ENCODE measurements around the gene TFRC. TPM values are rescaled to one million over a fixed set of nuclear protein-coding genes. Genes with fewer than 3 reads are reported as not detected.
"Not testable (repeated sequence)": the region's sequence is repeated elsewhere in the genome, so short reads cannot be mapped to it uniquely, and the experiment has no call there.

TFRC gene
- total RNA-seq, 1 donor, result 141 TPM

DNA sequence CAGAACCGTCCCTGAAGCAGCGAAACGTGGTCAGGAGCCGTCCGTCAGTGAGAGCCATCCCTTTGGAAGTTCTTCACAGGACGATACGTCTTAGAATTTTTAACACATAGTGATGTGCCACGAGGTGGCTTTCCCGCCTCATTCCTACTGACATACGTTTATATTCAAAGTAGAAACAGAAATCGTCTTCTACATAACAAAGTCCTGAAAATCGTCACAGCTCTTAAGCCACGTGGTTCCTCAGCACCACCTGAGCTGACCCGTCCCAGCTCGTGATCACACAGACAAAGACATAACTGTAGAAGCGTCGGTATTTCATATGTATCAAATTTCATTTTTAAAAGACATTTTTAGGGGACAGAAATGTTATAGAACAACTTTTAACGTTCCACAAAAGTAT, 73.5 kb downstream of the TFRC start:
- DNase-seq (ENCODE audit: low read depth in 2 of 3, low spot score in 2 of 3), result no peak

DNA sequence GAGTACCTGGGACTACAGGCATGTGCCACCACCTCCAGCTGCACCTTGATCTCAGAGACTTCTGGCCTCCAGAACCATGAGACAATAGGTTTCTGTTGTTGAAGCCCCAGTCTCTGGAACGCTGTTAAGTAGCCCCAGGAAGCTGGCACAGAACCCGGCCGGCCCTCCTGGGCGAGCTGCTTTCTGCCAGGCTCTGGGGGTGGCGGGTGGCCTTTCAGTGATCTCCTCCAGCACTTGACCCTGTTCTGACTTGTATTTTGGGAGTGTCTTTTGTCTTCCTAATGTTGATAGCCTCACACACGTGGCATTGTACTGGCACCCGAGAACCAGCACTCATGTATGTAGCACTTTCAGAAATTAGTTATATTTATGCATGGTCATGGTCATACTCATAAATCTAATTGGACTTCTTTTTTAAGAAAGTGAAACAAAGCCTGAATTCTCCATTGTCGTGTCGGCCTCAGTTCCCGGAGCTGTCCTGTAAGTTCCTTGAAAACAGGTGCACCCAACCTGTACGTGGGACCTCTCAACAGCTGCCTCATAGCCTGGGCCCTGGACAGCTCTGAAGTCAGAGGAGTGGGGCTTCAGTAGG, 74.0 kb downstream of the TFRC start:
- DNase-seq (ENCODE audit: low read depth in 2 of 3, low spot score in 2 of 3), result peak in 1 of 3 donors; percentile 49

DNA sequence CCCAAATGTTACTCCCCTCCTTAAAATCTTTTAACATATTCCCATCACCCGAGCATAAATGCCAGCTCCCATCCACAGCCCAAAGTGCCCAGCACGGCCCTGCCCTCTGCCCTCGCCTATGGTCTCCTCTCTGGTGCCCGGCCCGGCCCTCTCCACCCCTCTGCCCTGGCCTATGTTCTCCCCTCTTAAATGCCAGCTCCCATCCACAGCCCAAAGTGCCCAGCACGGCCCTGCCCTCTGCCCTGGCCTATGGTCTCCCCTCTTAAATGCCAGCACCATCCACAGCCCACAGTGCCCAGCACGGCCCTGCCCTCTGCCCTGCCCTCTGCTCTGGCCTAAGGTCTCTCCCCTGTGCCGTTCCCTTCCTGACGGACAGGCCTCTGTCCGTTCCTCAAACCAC, 76.6 kb downstream of the TFRC start:
- not testable (repeated sequence) for DNase-seq (ENCODE audit: low read depth in 2 of 3, low spot score in 2 of 3)

DNA sequence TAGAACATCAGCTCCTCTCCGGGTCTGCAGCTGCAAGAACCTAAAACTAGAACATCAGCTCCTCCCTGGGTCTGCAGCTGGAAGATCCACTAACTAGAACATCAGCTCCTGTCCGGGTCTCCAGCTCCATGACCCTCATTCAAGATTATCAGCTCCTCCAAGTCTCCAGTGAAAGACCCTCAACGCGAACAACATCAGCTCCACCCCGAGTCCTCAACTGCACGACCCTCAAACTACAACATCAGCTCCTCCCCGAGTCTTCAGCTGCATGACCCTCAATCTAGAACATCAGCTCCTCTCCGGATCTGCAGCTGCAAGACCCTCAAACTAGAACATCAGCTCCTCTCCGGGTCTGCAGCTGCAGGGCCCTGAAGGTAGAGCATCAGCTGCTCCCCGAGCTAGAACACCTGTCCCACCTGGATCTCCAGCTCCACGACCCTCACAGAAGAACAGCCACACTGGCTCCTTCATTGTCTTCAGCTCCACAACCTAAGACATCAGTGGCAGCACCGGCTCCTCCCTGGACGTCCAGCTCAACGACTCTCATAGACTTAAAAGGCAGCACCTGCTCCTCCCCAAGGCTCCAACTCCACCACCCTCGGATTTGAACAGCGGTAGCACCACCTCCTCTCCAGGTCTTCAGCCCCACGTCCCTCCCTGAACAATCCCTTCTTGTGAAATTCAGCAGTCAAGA, 77.4 kb downstream of the TFRC start:
- DNase-seq (ENCODE audit: low read depth in 2 of 3, low spot score in 2 of 3), result not testable (repeated sequence)

DNA sequence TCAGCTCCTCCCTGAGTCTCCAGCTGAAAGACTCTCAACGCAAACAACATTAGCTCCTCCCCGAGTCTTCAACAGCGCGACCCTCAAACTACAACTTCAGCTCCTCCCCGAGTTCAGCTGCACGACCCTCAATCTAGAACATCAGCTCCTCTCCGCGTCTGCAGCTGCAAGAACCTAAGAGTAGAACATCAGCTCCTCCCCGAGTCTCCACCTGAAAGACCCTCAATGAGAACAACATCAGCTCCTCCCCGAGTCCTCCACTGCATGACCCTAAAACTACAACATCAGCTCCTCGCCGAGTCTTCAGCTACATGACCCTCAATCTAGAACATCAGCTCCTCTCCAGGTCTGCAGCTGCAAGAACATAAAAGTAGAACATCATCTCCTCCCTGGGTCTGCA, 78.3 kb downstream of the TFRC start:
- no peak for DNase-seq (ENCODE audit: low read depth in 2 of 3, low spot score in 2 of 3)

DNA sequence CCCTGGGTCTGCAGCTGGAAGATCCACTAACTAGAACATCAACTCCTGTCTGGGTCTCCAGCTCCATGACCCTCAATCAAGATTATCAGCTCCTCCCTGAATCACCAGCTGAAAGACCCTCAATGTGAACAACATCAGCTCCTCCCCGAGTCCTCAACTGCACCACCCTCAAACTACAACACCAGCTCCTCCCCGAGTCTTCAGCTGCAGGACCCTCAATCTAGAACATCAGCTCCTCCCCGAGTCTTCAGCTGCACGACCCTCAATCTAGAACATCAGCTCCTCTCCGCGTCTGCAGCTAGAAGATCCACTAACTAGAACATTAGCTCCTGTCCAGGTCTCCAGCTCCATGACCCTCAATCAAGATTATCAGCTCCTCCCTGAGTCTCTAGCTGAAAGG, 79.2 kb downstream of the TFRC start:
- DNase-seq (ENCODE audit: low read depth in 2 of 3, low spot score in 2 of 3), result not testable (repeated sequence)

DNA sequence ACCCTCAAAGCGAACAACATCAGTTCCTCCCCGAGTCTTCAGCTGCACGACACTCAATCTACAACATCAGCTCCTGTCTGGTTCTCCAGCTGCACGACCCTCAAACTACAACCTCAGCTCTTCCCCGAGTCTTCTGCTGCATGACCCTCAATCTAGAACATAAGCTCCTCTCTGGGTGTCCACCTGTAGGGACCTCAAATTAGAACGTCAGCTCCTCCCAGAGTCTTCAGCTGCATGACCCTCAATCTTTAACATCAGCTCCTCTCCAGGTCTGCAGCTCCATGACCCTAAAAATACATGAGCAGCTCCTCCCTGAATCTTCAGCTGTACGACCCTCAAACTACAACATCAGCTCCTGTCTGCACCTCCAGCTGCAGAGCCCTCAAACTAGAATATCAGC, 80.7 kb downstream of the TFRC start:
- DNase-seq (ENCODE audit: low read depth in 2 of 3, low spot score in 2 of 3), result not testable (repeated sequence)

DNA sequence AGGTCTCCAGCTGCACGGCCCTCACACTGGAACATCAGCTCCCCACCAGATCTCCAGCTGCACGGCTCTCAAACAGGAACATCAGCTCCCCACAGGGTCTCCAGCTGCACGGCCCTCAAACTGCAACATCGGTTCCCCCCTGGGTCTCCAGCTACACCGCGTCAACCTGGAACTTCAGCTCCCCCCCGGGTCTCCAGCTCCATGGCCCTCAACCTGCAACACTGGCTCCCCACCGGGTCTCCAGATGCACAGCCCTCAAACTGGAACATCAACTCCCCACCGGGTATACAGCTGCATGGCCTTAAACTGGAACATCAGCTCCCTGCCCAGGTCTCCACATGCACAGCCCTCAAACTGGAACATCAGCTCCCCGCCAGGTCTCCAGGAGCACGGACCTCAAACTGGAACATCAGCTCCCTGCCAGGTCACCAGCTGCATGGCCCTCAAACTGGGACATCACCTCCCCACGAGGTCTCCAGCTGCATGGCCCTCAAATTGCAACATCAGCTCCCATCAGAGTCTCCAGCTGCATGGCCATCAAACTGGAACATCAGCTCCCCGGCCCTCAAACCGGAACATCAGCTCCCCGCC, 81.4 kb downstream of the TFRC start:
- not testable (repeated sequence) for DNase-seq (ENCODE audit: low read depth in 2 of 3, low spot score in 2 of 3)

DNA sequence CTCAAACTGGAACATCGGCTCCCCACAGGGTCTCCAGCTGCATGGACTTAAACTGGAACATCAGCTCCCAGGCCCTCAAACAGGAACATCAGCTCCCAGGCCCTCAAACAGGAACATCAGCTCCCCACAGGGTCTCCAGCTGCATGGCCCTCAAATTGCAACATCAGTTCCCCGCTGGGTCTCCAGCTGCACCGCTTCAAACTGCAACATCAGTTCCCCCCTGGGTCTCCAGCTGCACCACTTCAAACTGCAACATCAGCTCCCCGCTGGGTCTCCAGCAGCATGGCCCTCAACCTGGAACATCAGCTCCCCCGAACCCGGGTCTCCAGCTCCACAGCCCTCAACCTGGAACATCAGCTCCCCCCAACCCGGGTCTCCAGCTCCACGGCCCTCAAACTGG, 82.0 kb downstream of the TFRC start:
- DNase-seq (ENCODE audit: low read depth in 2 of 3, low spot score in 2 of 3), result no peak

Small RNA genes lying within 50 kb of the gene (small RNA-seq; reads per million reads assigned to genes)
- gene RNU7-18P, result not detected

Other genes starting within 250 kb of the TFRC start
- 42.5 TPM for gene TNK2, start 173.5 kb downstream of the TFRC start, total RNA-seq
- 0.27 TPM for gene ZDHHC19, start 129.3 kb upstream of the TFRC start, total RNA-seq
- gene SLC51A, start 134.4 kb upstream of the TFRC start, total RNA-seq, result not detected
- 57.1 TPM for gene PCYT1A, start 205.6 kb upstream of the TFRC start, total RNA-seq
- 2.2 TPM for gene DYNLT2B, start 236.2 kb upstream of the TFRC start, total RNA-seq

Data from hematopoietic multipotent progenitor cell (in vitro differentiated cells).